Measurements from ENCODE around the gene ARSJ. TPM values are rescaled to one million over a fixed set of nuclear protein-coding genes. Genes with fewer than 3 reads are reported as not detected.

ARSJ gene
- total RNA-seq, 1 experiment from 2014 or later, result 4.6 TPM

- Histone ChIP-seq H3K27ac (ENCODE audit: low read depth, low read length, poor library complexity, severe bottlenecking) (no peak overlapping the region), H3K4me3 (ENCODE audit: low read depth, low read length, poor library complexity, severe bottlenecking) (no peak overlapping the region), H3K36me3 (ENCODE audit: insufficient read depth, low read length, poor library complexity, severe bottlenecking) (no peaks in the 10 kb centered on the region), H3K9me3 (ENCODE audit: low read depth, low read length, poor library complexity, severe bottlenecking) (no peaks in the 10 kb centered on the region), H3K4me1 (ENCODE audit: insufficient read depth, low read length, poor library complexity, severe bottlenecking) (no peaks in the 10 kb centered on the region), H3K27me3 (replicated peaks; ENCODE audit: insufficient read depth, low read depth, low read length, poor library complexity) (no peaks in the 10 kb centered on the region)
- ChIA-PET CTCF (no interaction called here), POLR2A (ENCODE audit: low non-redundant PET) (no interaction called here)
- no peak for DNase-seq (ENCODE audit: low spot score)
- intact Hi-C loops (cut with micrococcal nuclease; ENCODE audit: unreplicated experiment), result no loop called here
- TF ChIP-seq EZH2 (IDR thresholded peaks at IDR 0.05; ENCODE audit: borderline replicate concordance, low read depth, low read length, poor library complexity, severe bottlenecking) (no peak), CTCF (conservative IDR thresholded peaks at IDR 0.05; ENCODE audit: low read depth, low read length) (no peak)
- no TSS peak for BruUV-seq (replicated peaks)
Measured at GRCh38 chr4:113882668-113883067, 96.8 kb downstream of the ARSJ start.

GRCh38 chr4:113881256-113881655 lies 98.2 kb downstream of the ARSJ start:
- H3K27ac ChIP-seq (ENCODE audit: low read depth, low read length, poor library complexity, severe bottlenecking), result no peak overlapping the region
- POLR2A ChIA-PET (ENCODE audit: low non-redundant PET), result interaction anchor here (0.6 kb wide), 1 partner anchor 10 kb away, joined by 3 read pairs; no protein-coding TSS in a partner anchor
- H3K4me1 ChIP-seq (ENCODE audit: insufficient read depth, low read length, poor library complexity, severe bottlenecking), result no peaks in the 10 kb centered on the region
- CTCF ChIA-PET, result no interaction called here
- TF ChIP-seq EZH2 (IDR thresholded peaks at IDR 0.05; ENCODE audit: borderline replicate concordance, low read depth, low read length, poor library complexity, severe bottlenecking), result no peak
- intact Hi-C loops (cut with micrococcal nuclease; ENCODE audit: unreplicated experiment), result no loop called here
- H3K27me3 ChIP-seq (replicated peaks; ENCODE audit: insufficient read depth, low read depth, low read length, poor library complexity), result no peaks in the 10 kb centered on the region
- no peak for DNase-seq (ENCODE audit: low spot score)
- no peak overlapping the region for H3K4me3 ChIP-seq (ENCODE audit: low read depth, low read length, poor library complexity, severe bottlenecking)
- no peaks in the 10 kb centered on the region for H3K9me3 ChIP-seq (ENCODE audit: low read depth, low read length, poor library complexity, severe bottlenecking)
- H3K36me3 ChIP-seq (ENCODE audit: insufficient read depth, low read length, poor library complexity, severe bottlenecking), result no peaks in the 10 kb centered on the region
- BruUV-seq (replicated peaks), result no TSS peak

- Histone ChIP-seq H3K27me3 (replicated peaks; ENCODE audit: insufficient read depth, low read depth, low read length, poor library complexity) (no peaks in the 10 kb centered on the region), H3K4me3 (ENCODE audit: low read depth, low read length, poor library complexity, severe bottlenecking) (no peak overlapping the region), H3K27ac (ENCODE audit: low read depth, low read length, poor library complexity, severe bottlenecking) (no peak overlapping the region), H3K4me1 (ENCODE audit: insufficient read depth, low read length, poor library complexity, severe bottlenecking) (no peaks in the 10 kb centered on the region), H3K9me3 (ENCODE audit: low read depth, low read length, poor library complexity, severe bottlenecking) (no peaks in the 10 kb centered on the region), H3K36me3 (ENCODE audit: insufficient read depth, low read length, poor library complexity, severe bottlenecking) (no peaks in the 10 kb centered on the region)
- intact Hi-C loops (cut with micrococcal nuclease; ENCODE audit: unreplicated experiment), result no loop called here
- BruUV-seq (replicated peaks), result no TSS peak
- POLR2A ChIA-PET (ENCODE audit: low non-redundant PET), result no interaction called here
- TF ChIP-seq EZH2 (IDR thresholded peaks at IDR 0.05; ENCODE audit: borderline replicate concordance, low read depth, low read length, poor library complexity, severe bottlenecking), result no peak
- no peak for TF ChIP-seq CTCF (conservative IDR thresholded peaks at IDR 0.05; ENCODE audit: low read depth, low read length)
- no peak for DNase-seq (ENCODE audit: low spot score)
- CTCF ChIA-PET, result no interaction called here
Measured at GRCh38 chr4:113880240-113881028, 99.0 kb downstream of the ARSJ start.

- Histone ChIP-seq H3K27ac (ENCODE audit: low read depth, low read length, poor library complexity, severe bottlenecking) (no peak overlapping the region), H3K36me3 (ENCODE audit: insufficient read depth, low read length, poor library complexity, severe bottlenecking) (no peaks in the 10 kb centered on the region), H3K9me3 (ENCODE audit: low read depth, low read length, poor library complexity, severe bottlenecking) (no peaks in the 10 kb centered on the region), H3K27me3 (replicated peaks; ENCODE audit: insufficient read depth, low read depth, low read length, poor library complexity) (no peaks in the 10 kb centered on the region), H3K4me3 (ENCODE audit: low read depth, low read length, poor library complexity, severe bottlenecking) (no peak overlapping the region), H3K4me1 (ENCODE audit: insufficient read depth, low read length, poor library complexity, severe bottlenecking) (no peaks in the 10 kb centered on the region)
- TF ChIP-seq CTCF (conservative IDR thresholded peaks at IDR 0.05; ENCODE audit: low read depth, low read length) (peak; percentile 47), EZH2 (IDR thresholded peaks at IDR 0.05; ENCODE audit: borderline replicate concordance, low read depth, low read length, poor library complexity, severe bottlenecking) (no peak)
- POLR2A ChIA-PET (ENCODE audit: low non-redundant PET), result interaction anchor here (0.6 kb wide), 1 partner anchor 111 kb away, joined by 3 read pairs; no protein-coding TSS in a partner anchor
- CTCF ChIA-PET, result no interaction called here
- intact Hi-C loops (cut with micrococcal nuclease; ENCODE audit: unreplicated experiment), result no loop called here
- DNase-seq (ENCODE audit: low spot score), result peak; percentile 29
- no TSS peak for BruUV-seq (replicated peaks)
Measured at GRCh38 chr4:113878668-113879067, 100.8 kb downstream of the ARSJ start.
